NCI-H2029 (cell line): ENCODE measurements around the gene BRF1.
"Not testable (repeated sequence)": the region's sequence is repeated elsewhere in the genome, so short reads cannot be mapped to it uniquely, and the experiment has no call there.

Source experiments
- DNase-seq: peaks from one replicate; lab custom pipeline; 2025; lab: John Stamatoyannopoulos, UW

BRF1 gene

GRCh38 chr14:105315941-105316576, 15.3 kb upstream of the BRF1 start:
- no peak for DNase-seq

- no peak for DNase-seq
Observed at GRCh38 chr14:105315211-105315721, 14.5 kb upstream of the BRF1 start.

- DNase-seq = peak; percentile 43
Observed at GRCh38 chr14:105314287-105315200, 13.7 kb upstream of the BRF1 start, which contains the start of gene PACS2. Gene PACS2 (plus strand): TSS chr14:105314748. CDS start chr14:105314919, 171 bp downstream.

GRCh38 chr14:105313381-105314286, 12.8 kb upstream of the BRF1 start:
- no peak for DNase-seq

GRCh38 chr14:105312973-105313372, 12.2 kb upstream of the BRF1 start:
- DNase-seq = no peak

GRCh38 chr14:105311838-105312237, 11.0 kb upstream of the BRF1 start:
- DNase-seq = no peak

GRCh38 chr14:105309371-105309770, 8.6 kb upstream of the BRF1 start:
- DNase-seq = no peak

- DNase-seq = no peak
Observed at GRCh38 chr14:105307052-105307727, 6.4 kb upstream of the BRF1 start.

- DNase-seq = no peak
Observed at GRCh38 chr14:105305791-105306190, 5.0 kb upstream of the BRF1 start.

GRCh38 chr14:105305345-105305744, 4.5 kb upstream of the BRF1 start:
- no peak for DNase-seq

GRCh38 chr14:105304565-105304964, 3.8 kb upstream of the BRF1 start:
- no peak for DNase-seq

- no peak for DNase-seq
Observed at GRCh38 chr14:105303949-105304348, 3.1 kb upstream of the BRF1 start.

GRCh38 chr14:105301915-105302249, 1.1 kb upstream of the BRF1 start:
- DNase-seq = not testable (repeated sequence)

GRCh38 chr14:105301103-105301914, 508 bp upstream of the BRF1 start:
- DNase-seq = peak; percentile 84

- DNase-seq = no peak
Observed at GRCh38 chr14:105299654-105300541, 903 bp downstream of the BRF1 start.

GRCh38 chr14:105297311-105297710, 3.5 kb downstream of the BRF1 start:
- not testable (repeated sequence) for DNase-seq

GRCh38 chr14:105294142-105294597, 6.6 kb downstream of the BRF1 start:
- DNase-seq = no peak

GRCh38 chr14:105292826-105293711, 7.7 kb downstream of the BRF1 start:
- DNase-seq = no peak
